PFSK-1 (cell line): ENCODE measurements around the gene LRRC43. TPM values are rescaled to one million over a fixed set of nuclear protein-coding genes. Genes with fewer than 3 reads are reported as not detected.

Experiments used
- FOXP2 ChIP-seq: optimal IDR thresholded peaks from 2 replicates; pipeline ENCODE3; 2011; ENCODE audit warnings: borderline replicate concordance, control low read depth, inconsistent platforms; ENCODE audit not compliant: insufficient read depth; ENCODE audit errors: extremely low read length, extremely low read depth
- POLR2AphosphoS5 ChIP-seq: IDR thresholded peaks from 2 replicates; pipeline ENCODE4 v1.6.1; 2012; ENCODE audit warnings: low read depth, mild to moderate bottlenecking, control low read depth, low read length, moderate library complexity
- REST ChIP-seq, 2 experiments: IDR thresholded peaks; 2 replicates each; pipeline versions ENCODE4 v1.6.1 to v1.8.0; 2011 to 2012; ENCODE audit warnings: low read depth in 2 of 2, low read length in 2 of 2, control low read depth in 1 of 2, inconsistent platforms in 1 of 2, mild to moderate bottlenecking in 1 of 2, moderate library complexity in 1 of 2; ENCODE audit not compliant: insufficient read depth in 1 of 2
- SIN3A ChIP-seq: IDR thresholded peaks from 2 replicates; pipeline ENCODE4 v1.6.1; 2012; ENCODE audit warnings: mild to moderate bottlenecking, low read length, moderate library complexity, borderline replicate concordance; ENCODE audit not compliant: insufficient read depth
- TAF1 ChIP-seq: IDR thresholded peaks from 2 replicates; pipeline ENCODE4 v1.6.1; 2012; ENCODE audit warnings: low read length, control low read depth, borderline replicate concordance; ENCODE audit not compliant: insufficient read depth
- polyA plus RNA-seq: library from polyadenylated mRNA; unstranded; fragments of >200 nt; gene quantifications from one replicate; pipeline ENCODE4 v1.2.1, GENCODE V29; 2012; ENCODE audit warnings: low read depth, missing spikeins; ENCODE audit not compliant: insufficient read length

Gene LRRC43, protein sequence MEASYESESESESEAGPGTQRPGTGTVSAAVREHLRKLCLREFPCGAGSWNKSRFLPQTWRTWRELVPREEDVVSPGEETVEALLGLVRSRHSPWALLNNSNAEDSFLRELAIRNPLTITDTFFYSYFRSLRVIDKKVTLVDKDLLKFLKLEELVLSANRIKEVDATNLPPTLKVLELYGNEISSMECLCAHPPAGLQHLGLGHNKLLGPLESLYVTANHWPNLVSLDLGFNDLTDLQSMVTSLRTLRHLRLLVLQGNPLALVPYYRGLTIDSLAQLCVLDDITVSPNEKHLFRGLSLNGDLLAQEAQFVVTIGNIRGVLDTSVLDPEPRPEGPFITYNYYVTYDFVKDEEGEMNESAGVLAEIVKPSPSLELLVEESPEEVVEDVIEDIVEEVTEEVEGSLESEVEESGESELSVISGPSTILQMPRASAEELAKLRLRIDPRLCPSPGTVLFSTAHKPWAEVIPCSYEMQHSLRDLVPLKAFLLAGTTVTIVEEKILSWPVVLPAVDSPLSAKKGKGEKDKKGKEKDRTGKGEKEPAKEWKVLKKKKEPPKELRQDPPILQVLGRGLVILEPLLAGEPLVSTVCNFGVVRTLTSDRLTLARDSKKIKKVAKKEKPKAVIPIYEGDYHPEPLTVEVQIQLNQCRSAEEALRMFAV
- polyA plus RNA-seq = not detected

DNA sequence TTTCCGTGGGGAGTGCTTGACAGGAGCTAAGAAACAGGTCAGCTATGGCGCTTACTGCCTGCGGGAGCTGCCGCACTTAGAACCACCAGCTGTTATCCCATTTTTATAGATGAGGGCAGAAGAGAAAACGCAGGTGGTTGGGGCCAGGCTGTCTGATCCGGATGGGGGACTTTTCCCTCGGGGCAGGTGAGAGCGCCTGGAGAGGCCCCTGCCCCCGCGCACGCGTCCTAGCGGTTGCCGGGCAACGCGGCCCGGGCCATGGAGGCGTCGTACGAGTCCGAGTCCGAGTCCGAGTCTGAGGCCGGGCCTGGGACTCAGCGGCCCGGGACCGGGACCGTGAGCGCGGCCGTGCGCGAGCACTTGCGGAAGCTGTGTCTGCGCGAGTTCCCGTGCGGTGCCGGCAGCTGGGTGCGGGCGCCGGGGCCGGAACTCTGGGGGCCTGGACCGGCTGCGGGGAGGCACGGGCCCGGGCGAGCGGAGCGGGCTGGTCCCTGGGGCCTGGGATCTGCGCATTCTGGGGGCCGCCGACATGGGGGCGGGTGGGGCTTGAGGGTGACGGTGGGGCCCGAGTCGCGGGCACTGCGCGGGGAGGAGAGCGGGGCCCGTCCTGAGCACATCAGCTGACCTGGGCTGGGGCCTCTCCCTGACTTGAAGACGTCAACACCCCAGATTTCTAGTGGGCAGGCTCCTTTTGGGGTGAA, at the start of gene LRRC43:
TSS of gene LRRC43 (plus strand) at position 237 of the 701 bp plus-strand sequence. CDS start at position 259, 22 bp downstream.
- TF ChIP-seq TAF1 = no peak
- TF ChIP-seq POLR2AphosphoS5 = no peak
- no peak for TF ChIP-seq FOXP2
- no peak for TF ChIP-seq REST (IDR thresholded peaks at IDR 0.05; ENCODE audit: insufficient read depth in 1 of 2, low read depth in 2 of 2, low read length in 2 of 2)
- no peak for TF ChIP-seq SIN3A

GRCh38 chr12:122133192-122133950, 49.6 kb upstream of the LRRC43 start:
- TF ChIP-seq SIN3A (no peak), FOXP2 (no peak), TAF1 (no peak), REST (IDR thresholded peaks at IDR 0.05; ENCODE audit: insufficient read depth in 1 of 2, low read depth in 2 of 2, low read length in 2 of 2) (no peak), POLR2AphosphoS5 (no peak)

- TF ChIP-seq REST (IDR thresholded peaks at IDR 0.05; ENCODE audit: insufficient read depth in 1 of 2, low read depth in 2 of 2, low read length in 2 of 2) = no peak
- no peak for TF ChIP-seq TAF1
- no peak for TF ChIP-seq SIN3A
- TF ChIP-seq POLR2AphosphoS5 = no peak
- TF ChIP-seq FOXP2 = no peak
Observed at GRCh38 chr12:122135437-122136031, 47.4 kb upstream of the LRRC43 start.

- TF ChIP-seq REST (IDR thresholded peaks at IDR 0.05; ENCODE audit: insufficient read depth in 1 of 2, low read depth in 2 of 2, low read length in 2 of 2) (no peak), SIN3A (no peak), TAF1 (no peak), POLR2AphosphoS5 (no peak), FOXP2 (no peak)
Observed at GRCh38 chr12:122137229-122137628, 45.7 kb upstream of the LRRC43 start.
